GM19467 (cell line): Measurements from ENCODE around the gene OSBP2.

Source experiments
- ATAC-seq: cut with Tn5 transposase; IDR thresholded peaks from one replicate; pipeline ENCODE4 v1.9.1; 2021; ENCODE audit warnings: mild to moderate bottlenecking, moderate library complexity; ENCODE audit not compliant: unreplicated experiment

Gene OSBP2

GRCh38 chr22:30879415-30879797, 184.7 kb downstream of the OSBP2 start:
- ATAC-seq: no peak

- no peak for ATAC-seq
Measured at GRCh38 chr22:30880181-30880601, 185.5 kb downstream of the OSBP2 start.

GRCh38 chr22:30880847-30881246, 186.2 kb downstream of the OSBP2 start:
- ATAC-seq: no peak

DNA sequence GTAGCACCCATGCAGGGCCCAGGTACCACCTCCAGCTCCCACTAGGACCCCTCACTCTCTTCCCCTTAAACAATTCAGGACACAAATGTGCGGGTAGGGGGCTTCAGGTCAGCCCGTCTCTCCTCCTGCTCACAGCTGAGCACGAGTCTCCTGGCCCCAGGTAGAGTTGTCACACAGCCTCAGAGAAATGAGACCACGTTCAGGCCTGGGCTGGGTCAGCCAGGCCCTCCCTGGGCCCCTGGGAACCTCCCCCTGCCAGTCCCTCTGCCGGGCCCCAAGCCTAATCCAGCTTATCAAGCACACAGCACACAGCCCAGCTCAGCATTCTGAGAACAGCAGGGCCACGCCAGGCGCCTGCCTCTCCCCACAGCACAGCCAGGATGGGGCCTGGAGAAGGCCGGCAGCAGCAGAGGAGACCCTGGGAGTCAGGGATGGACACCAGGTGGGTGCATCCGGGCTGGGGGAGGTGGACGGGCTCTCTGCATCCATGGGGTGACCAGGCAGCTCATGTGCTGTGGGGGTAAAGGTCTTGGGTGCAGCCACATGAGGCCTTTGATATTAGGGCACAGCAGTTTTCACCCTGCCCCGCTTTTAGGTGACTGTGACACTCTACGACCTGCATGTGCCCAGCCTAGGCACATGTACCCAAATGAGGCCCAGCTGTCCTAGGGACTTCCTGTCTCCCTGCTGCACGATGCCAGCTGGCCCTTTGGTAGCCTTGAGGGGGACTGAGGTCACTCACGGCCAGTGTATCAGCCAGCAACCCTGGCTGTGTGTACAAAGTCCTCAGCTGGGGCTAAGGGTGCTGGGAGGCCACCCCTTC, 186.9 kb downstream of the OSBP2 start:
- ATAC-seq: no peak

- no peak for ATAC-seq
Measured at GRCh38 chr22:30882184-30882717, 187.6 kb downstream of the OSBP2 start.

GRCh38 chr22:30882974-30883533, 188.4 kb downstream of the OSBP2 start:
- no peak for ATAC-seq

- ATAC-seq: no peak
Measured at GRCh38 chr22:30883586-30884145, 189.0 kb downstream of the OSBP2 start.

DNA sequence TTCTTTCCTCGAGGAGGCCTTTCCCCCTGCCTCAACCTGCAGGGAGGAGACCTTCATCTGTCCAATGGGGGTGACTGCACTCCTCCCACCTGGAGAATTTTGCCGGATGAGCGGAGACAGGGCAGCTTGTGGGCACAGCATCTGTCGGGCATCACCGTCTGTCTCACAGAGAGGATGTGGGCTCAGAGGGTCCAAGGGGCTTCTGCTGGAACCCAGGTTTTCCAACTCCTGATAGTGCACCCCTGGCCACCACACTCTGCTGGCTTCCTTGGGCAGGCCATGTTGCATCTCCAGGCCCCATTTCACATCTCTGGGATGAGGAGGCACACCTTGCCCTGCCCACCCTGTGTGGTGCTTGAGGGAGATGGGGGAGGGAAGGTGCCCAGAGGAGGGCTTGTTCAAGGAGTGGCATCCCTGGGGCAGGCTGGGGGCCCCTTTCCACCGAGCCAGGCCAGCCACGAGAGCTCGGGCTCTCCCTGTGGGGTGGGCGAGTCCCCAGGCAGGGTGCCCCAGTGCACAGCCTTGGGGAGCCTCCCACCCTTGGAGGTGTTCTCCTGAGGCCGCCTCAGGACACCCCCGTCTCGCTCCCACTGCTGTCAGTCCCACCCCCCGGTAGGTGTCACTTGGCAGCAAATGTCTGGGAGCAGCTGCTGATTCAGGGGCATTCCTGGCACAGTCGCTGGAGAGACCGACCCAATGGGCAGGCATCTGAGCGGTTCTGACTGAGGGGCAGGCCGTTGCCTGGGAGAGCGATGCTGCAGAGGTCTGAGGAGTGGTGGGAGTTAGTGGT, 189.7 kb downstream of the OSBP2 start:
- ATAC-seq: no peak

DNA sequence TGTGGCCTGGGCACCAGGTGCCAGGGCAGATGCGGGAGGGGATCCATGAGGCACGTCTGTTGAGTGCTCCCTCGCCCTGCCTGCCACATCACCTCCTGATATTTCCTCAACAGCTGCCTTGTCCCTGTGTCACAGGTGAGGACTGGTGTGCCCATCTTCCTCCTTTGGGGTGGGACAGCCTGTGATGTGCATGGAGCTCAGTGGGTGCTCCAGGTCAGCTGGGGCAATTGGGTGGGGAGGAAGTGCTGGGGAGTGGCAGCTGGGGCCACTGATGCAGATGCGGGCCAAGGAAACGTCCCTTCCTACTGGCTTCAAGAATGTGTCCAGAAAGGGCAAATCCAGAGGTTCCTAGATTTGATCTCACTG, 190.3 kb downstream of the OSBP2 start:
- ATAC-seq: no peak

- ATAC-seq: no peak
Measured at GRCh38 chr22:30885591-30885990, 190.9 kb downstream of the OSBP2 start.

DNA sequence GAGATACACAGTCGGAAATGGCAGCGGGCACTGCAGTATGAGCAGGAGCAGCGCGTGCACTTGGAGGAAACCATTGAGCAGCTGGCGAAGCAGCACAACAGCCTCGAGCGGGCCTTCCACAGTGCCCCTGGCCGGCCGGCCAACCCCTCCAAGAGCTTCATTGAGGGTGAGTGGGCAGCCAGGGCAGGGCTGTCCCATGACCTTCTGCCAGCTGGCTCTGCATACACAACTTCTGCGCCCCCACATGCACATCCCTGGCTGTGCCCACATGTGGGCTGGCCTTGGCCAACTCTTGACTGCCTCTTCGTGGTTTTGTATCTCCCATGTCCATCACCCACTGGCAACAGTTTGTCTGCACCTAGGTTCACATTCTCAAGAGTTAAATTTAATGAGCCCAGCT, 192.8 kb downstream of the OSBP2 start:
- no peak for ATAC-seq

DNA sequence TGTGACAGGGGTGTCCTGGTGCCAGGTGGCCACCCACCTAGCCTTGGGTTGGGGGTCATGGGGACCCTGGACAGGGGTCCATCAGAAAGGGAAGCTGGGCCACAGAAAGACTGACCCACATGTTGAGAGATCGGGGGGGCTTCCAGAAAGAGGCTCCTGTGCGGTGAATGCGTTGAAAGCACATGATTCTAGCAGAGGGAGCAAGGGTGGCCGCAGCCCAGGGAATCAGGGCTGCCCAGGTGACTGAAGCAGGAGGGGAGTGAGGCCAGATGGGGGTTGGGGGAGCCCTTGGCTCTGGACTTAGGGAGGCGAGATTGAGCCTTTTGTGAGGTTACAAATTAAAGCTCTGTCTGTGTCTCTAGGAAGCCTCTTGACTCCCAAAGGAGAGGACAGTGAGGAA, 193.2 kb downstream of the OSBP2 start:
- no peak for ATAC-seq

DNA sequence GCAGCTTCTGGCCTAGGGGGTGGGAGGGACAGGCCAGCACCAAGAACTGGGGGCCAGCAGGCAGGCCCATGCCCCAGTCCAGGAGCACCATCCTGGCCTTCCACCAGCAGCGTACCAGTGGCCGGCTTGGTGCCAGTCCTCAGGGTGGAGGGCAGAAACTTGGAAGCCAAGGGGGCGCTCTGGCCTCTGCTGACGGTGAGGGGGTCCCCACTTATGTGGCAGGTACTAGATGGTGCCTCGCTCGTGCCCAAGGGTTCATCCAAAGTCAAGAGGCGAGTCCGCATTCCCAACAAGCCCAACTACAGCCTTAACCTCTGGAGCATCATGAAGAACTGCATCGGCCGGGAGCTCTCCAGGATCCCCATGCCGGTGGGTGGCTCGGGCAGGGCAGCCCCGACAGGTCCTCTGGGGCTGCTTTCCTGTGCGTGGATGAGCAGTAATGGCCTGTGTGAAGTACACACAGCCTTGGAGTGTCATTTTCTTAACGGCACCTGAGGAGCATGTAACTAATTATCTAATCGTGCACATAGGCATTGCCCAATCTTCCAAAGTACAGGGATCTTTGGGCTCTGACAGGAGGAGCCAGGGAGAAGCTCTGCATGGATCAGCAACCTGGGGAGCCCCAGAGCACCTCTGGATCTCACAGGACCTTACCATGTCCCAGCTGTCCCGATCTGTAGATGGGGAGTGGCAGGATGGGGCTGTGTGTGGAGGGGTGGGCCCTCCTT, 194.8 kb downstream of the OSBP2 start:
- ATAC-seq: no peak

GRCh38 chr22:30889996-30890480, 195.4 kb downstream of the OSBP2 start:
- ATAC-seq: no peak

DNA sequence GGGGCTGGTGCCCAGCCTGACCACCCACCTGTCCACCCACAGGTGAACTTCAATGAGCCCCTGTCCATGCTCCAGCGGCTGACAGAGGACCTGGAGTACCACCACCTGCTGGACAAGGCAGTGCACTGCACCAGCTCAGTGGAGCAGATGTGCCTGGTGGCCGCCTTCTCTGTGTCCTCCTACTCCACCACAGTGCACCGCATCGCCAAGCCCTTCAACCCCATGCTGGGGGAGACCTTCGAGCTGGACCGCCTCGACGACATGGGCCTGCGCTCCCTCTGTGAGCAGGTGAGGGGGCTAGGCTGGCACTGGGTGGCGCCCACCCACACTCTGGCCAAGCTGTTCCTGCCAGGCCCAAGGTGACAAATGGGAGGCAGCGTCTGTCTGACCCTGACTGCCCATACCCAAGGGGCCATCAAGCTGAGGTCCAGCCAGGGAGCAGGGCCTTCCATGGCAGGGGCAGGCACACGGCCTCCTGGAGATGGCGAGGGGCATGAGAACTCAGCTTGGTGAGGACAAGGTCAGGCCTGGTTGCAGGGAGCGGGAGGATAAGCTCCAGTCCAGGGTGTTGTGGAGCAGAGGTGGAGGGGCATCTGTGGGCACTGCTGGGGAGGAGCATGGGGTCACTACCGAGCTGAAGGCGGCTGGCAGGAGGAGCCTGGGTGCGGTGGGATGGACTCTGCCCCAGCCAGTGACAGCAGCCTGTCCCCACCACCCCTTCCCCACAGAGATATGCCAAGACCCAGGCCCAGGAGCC, 196.2 kb downstream of the OSBP2 start:
- no peak for ATAC-seq

DNA sequence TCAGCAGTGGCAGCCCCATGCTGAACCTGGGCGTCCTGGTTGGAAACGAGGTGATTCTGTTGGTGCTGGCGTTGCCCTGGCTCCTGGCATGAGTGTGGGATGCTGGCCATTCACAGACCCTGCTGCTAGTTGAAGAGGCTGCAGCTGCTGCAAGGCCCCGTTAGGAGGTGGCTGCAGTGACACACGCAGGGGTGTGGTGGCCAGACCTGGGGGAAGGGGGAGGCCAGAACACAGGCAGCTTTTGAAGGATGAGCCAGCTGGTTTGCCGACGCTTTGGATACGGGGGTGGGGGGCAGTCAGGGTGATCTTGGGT, 196.7 kb downstream of the OSBP2 start:
- no peak for ATAC-seq

- ATAC-seq: no peak
Measured at GRCh38 chr22:30891781-30892180, 197.1 kb downstream of the OSBP2 start.

GRCh38 chr22:30892286-30892685, 197.6 kb downstream of the OSBP2 start:
- no peak for ATAC-seq

GRCh38 chr22:30892731-30893221, 198.1 kb downstream of the OSBP2 start:
- ATAC-seq: no peak
